GM21576 (cell line): ENCODE data around the gene GREB1.

ENCODE experiments used
- ATAC-seq: cut with Tn5 transposase; IDR thresholded peaks from one replicate; pipeline ENCODE4 v1.9.1; 2021; ENCODE audit warnings: mild to moderate bottlenecking, moderate library complexity; ENCODE audit not compliant: unreplicated experiment

The GREB1 gene

DNA sequence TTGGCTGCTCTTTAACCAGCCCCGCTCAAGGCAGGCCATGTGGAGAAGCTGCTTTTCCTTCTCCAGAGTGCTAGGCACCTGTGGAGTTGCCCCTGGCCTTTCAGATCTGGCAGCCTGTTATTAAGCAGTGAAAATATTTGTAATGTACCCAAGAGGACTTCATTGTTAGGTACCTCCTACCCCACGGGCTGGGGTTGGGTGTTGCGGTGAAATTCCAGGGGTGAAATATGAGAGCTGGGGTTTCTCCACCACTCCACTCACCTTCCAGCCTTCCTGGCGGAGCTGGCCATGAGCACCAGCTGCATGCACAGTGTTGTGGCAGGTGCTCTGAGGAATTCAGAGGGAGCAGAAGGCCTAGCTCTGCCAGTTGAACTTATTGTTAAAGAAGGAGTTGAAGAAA is 97.0 kb downstream of the GREB1 start:
- no peak for ATAC-seq

GRCh38 chr2:11631462-11631861 is 97.6 kb downstream of the GREB1 start:
- ATAC-seq = no peak

- no peak for ATAC-seq
Observed at GRCh38 chr2:11633923-11634478, 100.2 kb downstream of the GREB1 start.

DNA sequence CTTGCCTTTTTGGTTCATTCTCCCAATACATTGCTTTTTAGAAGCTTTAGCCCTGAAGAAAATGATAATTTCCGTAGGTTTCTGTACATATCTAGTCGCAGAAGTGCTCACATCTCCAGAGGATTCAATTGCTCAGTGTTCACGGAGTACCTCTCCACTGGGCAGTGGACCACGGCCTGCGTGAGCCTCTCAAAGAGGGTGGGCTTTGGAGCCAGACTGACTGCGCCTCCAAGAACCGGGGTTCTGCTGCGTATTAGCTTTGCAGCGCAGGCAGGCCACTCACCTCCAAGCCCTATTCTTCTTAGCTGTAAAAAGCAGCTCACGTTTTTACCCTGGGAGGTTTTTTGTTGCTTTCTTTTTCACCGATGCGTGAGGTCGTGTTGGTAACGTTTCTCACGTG is 100.7 kb downstream of the GREB1 start:
- ATAC-seq = no peak

GRCh38 chr2:11635141-11635540 is 101.3 kb downstream of the GREB1 start:
- no peak for ATAC-seq

GRCh38 chr2:11636593-11637295 is 102.9 kb downstream of the GREB1 start:
- ATAC-seq = no peak

- no peak for ATAC-seq
Observed at GRCh38 chr2:11637546-11637945, 103.7 kb downstream of the GREB1 start.

GRCh38 chr2:11639503-11639902 is 105.7 kb downstream of the GREB1 start:
- ATAC-seq = no peak

- no peak for ATAC-seq
Observed at GRCh38 chr2:11640132-11640531, 106.3 kb downstream of the GREB1 start.

- ATAC-seq = no peak
Observed at GRCh38 chr2:11642972-11643371, 109.1 kb downstream of the GREB1 start.

DNA sequence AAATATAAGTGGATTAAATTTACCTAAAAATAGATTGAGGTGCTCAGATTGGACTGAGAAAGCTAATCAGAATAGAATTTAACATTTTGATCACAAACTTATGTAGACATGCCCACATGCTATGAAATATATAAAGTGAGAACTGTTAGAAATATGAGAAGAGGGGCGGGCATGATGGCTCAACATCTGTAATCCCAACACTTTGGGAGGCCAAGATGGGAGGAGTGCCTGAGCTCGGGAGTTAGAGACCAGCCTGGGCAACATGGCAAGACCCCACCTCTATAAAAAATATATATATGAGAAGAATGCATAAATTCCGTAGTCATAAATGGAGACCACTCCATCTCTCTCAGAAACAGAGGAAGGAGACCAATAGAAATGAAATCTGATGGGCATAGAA is 110.4 kb downstream of the GREB1 start:
- no peak for ATAC-seq

GRCh38 chr2:11646530-11646929 is 112.7 kb downstream of the GREB1 start:
- ATAC-seq = no peak

DNA sequence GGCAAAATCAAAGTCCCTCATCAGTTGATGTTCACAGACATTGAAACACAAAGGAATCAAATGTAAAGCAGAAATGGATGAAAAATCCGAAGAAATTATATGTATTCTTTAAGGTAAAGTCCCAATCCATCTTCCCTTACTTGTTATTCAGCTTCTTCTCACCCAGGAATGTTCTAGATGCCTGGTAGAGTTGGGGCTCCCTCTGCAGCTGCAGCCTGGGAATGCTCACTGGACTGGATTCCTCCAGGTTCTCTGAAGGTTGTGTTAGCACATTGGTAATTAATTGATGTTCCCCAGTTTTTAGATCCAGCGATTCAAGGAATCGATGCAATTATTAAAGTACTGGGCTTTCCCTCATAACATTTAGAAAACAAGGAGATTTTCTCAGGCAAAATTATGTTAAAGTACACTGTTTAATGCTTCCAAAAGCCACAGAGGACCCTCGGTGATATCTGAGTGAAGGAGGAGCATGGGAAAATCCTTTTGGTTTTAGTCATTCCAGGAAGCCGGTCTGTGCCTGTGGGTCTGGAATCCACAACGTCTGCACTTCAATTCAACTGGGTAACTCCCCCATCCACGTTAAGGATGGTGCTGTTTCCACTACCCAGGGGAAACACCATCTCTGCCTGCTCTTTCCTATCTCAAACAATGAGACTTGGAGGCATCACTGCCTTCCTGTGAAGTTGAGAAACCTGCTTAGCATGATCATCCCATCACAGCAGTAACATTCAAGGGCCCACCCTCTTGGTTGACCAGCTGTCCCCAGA is 114.2 kb downstream of the GREB1 start:
- ATAC-seq = no peak

DNA sequence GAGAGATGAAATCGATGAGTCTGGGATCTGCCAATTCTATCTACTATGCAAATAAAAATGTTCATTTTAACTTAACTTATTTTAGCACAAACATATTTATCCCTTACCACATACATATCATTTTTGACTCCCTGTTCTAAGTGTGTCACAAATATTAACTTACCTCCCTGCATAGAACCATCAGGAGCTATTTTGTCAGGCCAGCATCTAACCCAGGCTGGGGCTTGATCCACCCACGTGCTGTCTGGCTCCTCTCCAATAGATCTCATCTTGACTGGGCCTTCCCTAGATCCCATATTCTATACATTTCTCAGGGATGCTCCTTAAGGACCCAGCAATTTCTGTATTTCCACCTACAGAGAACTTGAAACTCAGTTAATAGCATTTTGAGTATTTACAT is 115.2 kb downstream of the GREB1 start:
- ATAC-seq = no peak

GRCh38 chr2:11651856-11652548 is 118.2 kb downstream of the GREB1 start:
- no peak for ATAC-seq

- no peak for ATAC-seq
Observed at GRCh38 chr2:11652553-11652952, 118.7 kb downstream of the GREB1 start.

DNA sequence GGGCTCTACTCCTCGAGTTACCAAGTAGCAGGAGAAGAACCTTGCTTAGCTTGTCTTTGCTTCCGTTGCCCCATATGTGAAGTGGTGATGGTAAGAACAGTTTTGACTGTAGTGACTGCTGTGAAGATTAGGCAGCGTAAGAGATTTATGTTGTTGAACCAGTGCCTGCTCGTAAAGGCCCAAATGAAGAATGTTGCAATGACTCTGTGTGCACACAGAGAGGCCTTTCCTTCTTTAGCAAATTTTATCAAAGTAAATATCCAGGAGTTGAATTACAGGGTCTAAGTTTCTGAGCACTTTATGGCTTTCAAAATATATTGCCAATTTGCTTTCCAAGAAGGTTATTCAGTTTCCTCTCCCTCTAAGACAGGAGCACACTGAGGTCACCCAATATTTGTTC is 121.7 kb downstream of the GREB1 start:
- no peak for ATAC-seq

GRCh38 chr2:11656252-11656651 is 122.4 kb downstream of the GREB1 start:
- ATAC-seq = no peak

- ATAC-seq = no peak
Observed at GRCh38 chr2:11656671-11657101, 122.8 kb downstream of the GREB1 start.

GRCh38 chr2:11657195-11657594 is 123.3 kb downstream of the GREB1 start:
- ATAC-seq = no peak

DNA sequence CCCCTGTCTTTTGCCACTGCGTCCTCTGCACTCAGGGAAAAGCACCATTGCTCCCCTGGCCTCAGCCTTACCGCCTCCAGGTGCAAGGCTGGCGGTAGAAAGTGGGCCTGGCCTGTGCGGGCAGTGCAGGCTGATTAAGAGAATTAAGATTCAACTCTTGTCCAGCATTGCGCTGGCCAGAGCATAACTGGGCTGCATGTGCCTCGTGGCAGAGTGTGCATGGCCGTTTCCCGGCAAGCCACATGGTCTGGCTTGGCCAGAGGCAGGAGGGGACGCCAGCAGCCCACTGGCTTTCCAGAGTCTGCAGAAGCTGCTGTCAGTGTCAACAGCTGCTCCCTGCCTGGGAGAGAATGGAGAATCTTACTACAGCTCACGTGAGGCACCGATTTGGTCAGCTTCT is 123.8 kb downstream of the GREB1 start:
- no peak for ATAC-seq
